WI38 (cell line): ENCODE measurements around the gene TNFRSF4.

Source experiments
- H3K4me3 ChIP-seq: 2 replicates; pipeline ENCODE4 v1.5.1; 2011; ENCODE audit warnings: low read depth, mild to moderate bottlenecking, control low read depth, low read length
- CTCF ChIP-seq: IDR thresholded peaks from 2 replicates; pipeline ENCODE4 v1.5.1; 2012; ENCODE audit warnings: low read depth, mild to moderate bottlenecking, control low read depth, low read length

The TNFRSF4 gene

DNA sequence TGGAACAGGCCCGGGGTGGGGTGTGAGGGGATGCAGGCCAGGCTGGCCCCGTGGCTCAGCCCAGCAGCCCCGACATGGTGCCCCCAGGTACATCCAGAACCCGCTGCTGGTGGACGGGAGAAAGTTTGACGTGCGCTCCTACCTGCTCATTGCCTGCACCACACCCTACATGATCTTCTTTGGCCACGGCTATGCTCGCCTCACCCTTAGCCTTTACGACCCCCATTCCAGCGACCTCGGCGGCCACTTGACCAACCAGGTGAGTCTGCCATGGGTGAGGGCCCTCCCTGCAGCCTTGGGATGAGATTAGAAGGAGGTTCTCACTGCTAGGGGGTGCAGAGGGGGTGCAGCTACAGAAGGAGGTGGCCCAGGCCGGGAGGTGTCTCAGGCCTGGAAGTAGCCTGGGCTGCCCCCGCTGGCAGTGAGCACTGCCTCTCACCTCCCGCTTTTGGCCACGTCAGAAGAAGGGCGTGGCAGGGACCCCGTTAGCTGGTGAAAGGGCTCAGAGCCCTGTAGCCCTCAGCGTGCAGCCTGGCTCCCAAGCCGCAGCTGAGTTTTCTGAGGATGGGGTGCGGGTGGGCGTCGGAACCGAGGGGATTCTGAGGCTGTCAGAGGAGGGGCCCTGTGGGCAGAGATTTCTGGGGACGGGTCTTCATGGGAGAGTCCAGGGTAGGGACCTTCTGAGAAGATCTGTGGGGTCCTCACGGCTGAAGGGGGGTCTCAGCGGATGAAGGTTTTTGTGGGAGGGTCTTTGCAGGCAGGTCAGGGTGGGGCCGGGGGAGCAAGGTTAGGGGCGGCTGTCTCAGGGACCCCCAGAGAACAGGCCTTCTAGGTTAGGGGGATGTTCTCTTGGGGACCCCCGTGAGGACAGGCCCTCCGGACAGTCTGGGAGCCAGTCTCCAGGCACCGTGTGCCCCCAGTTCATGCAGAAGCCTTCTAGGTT, 29.8 kb downstream of the TNFRSF4 start:
- no peak overlapping the region for H3K4me3 ChIP-seq
- no peak for TF ChIP-seq CTCF

GRCh38 chr1:1183221-1183747, 30.7 kb downstream of the TNFRSF4 start:
- H3K4me3 ChIP-seq: no peak overlapping the region
- TF ChIP-seq CTCF: no peak

DNA sequence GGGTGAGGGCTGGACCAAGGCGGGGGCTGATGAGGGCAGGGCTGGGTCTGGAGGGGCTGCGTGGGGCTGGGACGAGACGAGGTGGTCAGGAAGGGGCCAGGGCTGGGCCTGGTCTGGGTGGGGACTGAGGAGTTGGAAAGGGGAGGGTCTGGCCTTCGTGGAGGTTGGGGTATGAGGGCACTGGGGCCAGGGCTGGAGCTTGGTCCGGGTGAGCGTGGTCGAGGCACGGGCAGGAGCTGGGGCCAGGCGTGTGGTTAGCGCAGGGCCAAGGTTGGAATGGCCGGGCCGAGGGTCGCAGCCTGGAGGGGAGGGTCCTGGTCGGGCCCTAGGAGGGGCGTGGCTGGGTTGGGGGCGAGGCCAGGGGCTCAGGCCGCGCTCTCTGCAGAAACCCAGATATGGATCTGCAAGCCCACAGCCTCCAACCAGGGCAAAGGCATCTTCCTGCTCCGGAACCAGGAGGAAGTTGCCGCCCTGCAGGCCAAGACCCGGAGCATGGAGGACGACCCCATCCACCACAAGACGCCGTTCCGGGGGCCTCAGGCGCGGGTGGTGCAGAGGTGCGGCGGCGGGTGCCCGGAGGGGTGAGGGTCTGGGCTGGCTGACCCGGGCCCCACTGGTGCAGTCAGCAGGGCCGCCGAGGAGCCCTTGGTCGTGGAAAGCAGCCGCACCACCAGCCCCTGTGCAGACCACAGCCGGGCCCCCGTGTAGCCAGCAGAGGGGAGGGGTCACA, 31.3 kb downstream of the TNFRSF4 start:
- H3K4me3 ChIP-seq: no peak overlapping the region
- no peak for TF ChIP-seq CTCF

DNA sequence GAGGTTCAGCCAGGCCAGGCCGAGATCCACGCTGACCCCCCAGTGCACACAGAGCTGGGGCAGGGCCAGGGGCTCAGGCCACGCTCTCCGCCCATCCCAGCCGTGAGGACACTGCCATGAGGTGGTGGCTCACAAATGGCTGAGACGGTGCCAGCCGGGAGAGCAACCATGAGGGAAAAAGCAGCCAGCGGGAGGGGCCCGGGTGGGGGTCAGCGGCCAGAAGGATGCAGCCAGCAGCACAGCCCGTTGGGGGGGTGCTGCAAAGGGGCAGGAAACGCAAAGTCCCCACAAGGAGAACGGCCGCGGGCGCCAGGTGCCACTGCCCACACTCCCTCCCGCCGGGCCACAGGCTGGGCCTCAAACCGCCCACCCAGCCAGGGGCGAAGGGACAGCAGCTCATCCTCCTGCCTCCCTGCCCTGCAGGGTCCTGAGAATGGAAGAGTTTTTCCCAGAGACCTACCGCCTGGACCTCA, 32.0 kb downstream of the TNFRSF4 start:
- no peak overlapping the region for H3K4me3 ChIP-seq
- no peak for TF ChIP-seq CTCF

GRCh38 chr1:1181129-1181937, 32.6 kb downstream of the TNFRSF4 start:
- no peak for TF ChIP-seq CTCF

DNA sequence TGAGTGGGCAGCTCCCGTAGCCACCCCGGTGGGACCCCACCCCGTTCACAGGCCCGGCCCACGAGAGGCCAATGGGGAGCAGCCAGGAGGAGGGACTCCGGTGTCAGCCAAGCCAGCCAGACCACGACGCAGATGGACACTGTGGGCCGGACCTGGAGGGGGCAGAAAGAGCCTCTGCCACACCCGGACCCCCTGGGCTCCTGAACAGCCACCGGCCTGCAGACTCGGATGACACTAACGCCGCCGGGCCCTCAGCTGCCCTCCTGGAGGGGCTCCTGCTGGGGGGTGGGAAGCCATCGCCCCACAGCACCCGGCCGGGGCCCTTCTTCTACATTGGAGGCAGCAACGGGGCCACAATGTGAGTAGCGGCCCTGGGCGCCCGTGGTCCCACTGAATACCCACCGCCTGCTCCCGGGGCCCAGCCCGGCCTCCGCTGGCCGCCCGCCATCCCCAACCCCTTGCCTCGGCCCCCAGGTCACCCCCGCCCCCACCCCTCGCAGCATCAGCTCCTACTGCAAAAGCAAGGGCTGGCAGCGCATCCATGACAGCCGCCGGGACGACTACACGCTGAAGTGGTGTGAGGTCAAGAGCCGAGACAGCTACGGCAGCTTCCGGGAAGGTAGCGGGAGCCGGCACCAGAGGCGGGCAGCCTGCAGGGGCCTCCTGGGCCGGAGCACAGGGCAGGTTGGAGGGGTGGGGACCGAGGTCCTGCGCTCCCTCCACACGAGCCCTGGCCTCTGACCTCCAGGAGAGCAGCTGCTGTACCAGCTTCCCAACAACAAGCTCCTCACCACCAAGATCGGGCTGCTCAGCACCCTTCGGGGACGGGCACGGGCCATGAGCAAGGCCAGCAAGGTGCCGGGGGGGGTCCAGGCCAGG, 33.7 kb downstream of the TNFRSF4 start:
- no peak overlapping the region for H3K4me3 ChIP-seq
- no peak for TF ChIP-seq CTCF

More at GRCh38 chr1:1181129-1181937, 32.6 kb downstream of the TNFRSF4 start:
- H3K4me3 ChIP-seq: no peak overlapping the region
